GM18858 (cell line): ENCODE measurements around the gene CPPED1.

Experiments
- ATAC-seq: cut with Tn5 transposase; IDR thresholded peaks from one replicate; pipeline ENCODE4 v1.9.1; 2021; ENCODE audit not compliant: unreplicated experiment

CPPED1 gene

GRCh38 chr16:12739738-12740137, 63.9 kb downstream of the CPPED1 start:
- ATAC-seq = no peak

- ATAC-seq = no peak
These were observed 66.1 kb downstream of the CPPED1 start for GRCh38 chr16:12737563-12737962.

- ATAC-seq = no peak
These were observed 67.9 kb downstream of the CPPED1 start for GRCh38 chr16:12735805-12736204.

GRCh38 chr16:12732600-12732999, 71.1 kb downstream of the CPPED1 start:
- no peak for ATAC-seq

GRCh38 chr16:12729448-12729847, 74.2 kb downstream of the CPPED1 start:
- no peak for ATAC-seq

- ATAC-seq = no peak
These were observed 75.2 kb downstream of the CPPED1 start for GRCh38 chr16:12728469-12728868.

- ATAC-seq = no peak
These were observed 79.5 kb downstream of the CPPED1 start for GRCh38 chr16:12724226-12724625.

- no peak for ATAC-seq
These were observed 80.0 kb downstream of the CPPED1 start for GRCh38 chr16:12723681-12724080.

GRCh38 chr16:12721841-12722421, 81.8 kb downstream of the CPPED1 start:
- no peak for ATAC-seq

- ATAC-seq = no peak
These were observed 83.7 kb downstream of the CPPED1 start for GRCh38 chr16:12719972-12720371.

- ATAC-seq = no peak
These were observed 87.0 kb downstream of the CPPED1 start for GRCh38 chr16:12716658-12717057.

- ATAC-seq = no peak
These were observed 93.9 kb downstream of the CPPED1 start for GRCh38 chr16:12709807-12710206.

- ATAC-seq = no peak
These were observed 95.4 kb downstream of the CPPED1 start for GRCh38 chr16:12708266-12708665.

GRCh38 chr16:12706628-12707027, 97.1 kb downstream of the CPPED1 start:
- ATAC-seq = no peak

- no peak for ATAC-seq
These were observed 99.1 kb downstream of the CPPED1 start for GRCh38 chr16:12704492-12705111.

GRCh38 chr16:12703935-12704334, 99.8 kb downstream of the CPPED1 start:
- no peak for ATAC-seq

- ATAC-seq = no peak
These were observed 103.5 kb downstream of the CPPED1 start for GRCh38 chr16:12700161-12700560.

GRCh38 chr16:12699161-12699560, 104.5 kb downstream of the CPPED1 start:
- no peak for ATAC-seq

GRCh38 chr16:12697437-12697836, 106.2 kb downstream of the CPPED1 start:
- ATAC-seq = no peak

- no peak for ATAC-seq
These were observed 108.2 kb downstream of the CPPED1 start for GRCh38 chr16:12695454-12695853.

- no peak for ATAC-seq
These were observed 113.7 kb downstream of the CPPED1 start for GRCh38 chr16:12690024-12690423.

GRCh38 chr16:12688951-12689850, 114.5 kb downstream of the CPPED1 start:
- no peak for ATAC-seq
